GM21717 (cell line): ENCODE results near the gene RALGPS1.

Experiments
- ATAC-seq: cut with Tn5 transposase; IDR thresholded peaks from one replicate; pipeline ENCODE4 v1.9.1; 2021; ENCODE audit warnings: mild to moderate bottlenecking, moderate library complexity; ENCODE audit not compliant: unreplicated experiment

Gene RALGPS1

DNA sequence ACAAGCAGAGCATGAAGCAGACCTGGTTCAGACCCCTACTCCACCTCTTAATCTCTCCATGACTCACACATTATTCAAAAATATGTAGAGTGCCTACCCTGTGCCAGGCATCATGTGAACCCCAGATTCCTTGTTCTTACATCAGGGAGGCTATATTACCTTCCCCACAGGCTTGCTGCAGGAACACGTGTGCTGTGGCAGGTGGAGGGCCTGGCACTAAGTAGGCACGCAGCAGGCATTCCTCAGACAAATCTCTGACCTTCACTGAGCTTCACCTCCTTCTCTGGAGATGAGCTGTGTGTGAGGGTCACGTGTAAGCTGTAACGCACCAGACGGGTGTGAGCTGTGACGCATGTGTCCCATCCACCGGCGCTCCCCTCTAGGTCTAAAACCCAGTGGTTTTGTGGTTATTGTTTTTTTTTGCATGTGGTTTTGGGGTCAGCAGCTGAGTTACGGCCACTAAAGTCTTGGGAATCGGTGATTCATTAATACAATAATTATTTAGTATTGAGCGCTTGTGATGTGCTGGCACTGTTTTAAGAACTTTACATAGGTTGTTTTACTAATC is 177.5 kb downstream of the RALGPS1 start:
- no peak for ATAC-seq

DNA sequence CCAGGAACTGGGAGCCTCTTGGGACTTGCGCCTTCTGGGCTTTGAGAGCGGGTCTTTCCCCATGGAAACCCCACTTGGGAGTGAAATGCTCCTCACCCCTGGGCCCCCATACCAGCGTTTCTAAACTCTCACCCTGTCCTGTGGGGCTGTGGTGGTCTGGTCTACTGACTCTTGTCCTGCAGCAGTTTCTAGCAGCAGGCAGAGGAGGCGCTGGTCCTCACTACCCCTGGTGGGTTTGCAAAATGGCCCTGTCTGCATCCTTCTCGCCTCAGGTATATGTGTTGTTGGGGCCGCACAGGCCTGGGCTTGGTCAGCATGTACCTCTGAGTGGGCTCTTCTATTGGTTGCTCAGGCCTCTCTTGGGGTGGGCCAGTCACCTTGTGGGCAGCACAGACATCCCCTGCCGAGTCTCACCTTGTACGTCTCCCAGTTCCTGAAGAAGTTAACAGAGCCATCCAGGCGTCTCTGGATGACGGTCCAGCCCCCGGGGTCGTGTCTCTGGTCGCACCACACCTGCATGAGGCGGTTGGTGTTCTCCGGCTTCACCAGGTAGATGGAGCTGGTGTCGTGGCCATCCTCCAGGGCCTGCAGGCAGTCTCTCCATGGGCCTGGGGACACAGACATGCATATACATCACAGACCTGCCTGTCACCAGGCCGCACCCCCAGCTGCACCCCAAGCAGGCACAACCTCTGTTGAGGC is 178.9 kb downstream of the RALGPS1 start:
- no peak for ATAC-seq

DNA sequence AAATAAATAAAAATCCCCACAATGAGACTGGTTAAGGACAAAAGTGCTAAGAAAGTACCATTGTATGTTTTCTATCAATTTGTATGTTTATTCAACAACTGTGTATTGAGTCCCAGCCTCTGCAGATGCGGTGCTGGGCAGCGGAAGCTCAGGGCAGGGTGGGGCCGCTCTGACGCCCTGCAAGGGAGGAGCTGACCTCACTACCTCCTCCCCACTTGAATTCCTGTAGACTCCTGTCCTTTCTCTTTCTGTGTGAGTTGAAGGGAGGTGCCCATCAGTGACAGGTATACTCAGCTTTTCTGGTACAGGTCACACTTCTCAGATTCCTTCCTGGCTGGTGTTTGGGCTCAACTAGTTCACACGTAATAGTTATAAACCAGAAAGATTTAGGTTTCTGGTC is 180.8 kb downstream of the RALGPS1 start:
- ATAC-seq, result no peak

DNA sequence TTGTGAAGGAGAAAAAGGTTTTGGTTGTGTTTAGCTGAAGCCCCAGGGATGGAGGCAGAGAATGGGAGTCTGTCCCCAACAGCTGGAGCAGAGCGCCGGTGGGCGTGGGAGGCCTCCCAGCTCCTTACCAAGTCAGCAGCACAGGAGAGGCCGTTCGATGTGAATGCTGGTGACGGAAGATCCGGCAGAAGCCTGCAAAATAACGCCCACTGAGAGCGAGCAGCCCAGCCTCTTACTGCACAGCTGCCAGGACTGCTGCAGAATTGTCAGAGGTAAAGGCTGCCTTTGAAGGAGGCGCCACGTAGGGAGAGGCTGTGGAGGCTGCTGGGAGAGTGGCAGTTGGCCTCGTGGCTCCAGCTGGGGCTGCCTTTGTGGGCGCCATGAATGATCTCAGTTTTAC is 181.6 kb downstream of the RALGPS1 start:
- ATAC-seq, result no peak

DNA sequence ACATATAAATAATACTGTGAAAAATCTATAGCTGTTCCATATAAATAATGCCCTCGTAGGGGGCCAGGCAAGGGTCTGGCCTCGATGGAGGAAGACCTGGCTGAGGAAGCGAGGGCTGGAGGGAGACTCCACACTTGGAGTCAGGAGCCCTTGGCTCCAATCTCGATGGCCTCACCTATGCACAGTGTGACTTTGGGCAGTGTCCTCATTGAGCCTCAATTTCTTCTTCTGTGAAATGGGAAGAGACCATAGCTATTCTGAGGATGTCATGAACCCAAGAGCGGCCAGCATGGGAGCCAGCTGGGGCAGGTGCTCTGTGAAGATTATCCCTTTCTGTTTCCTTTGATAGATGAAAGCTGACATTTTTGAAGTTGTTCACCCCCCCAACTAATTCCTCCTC is 183.1 kb downstream of the RALGPS1 start:
- no peak for ATAC-seq

DNA sequence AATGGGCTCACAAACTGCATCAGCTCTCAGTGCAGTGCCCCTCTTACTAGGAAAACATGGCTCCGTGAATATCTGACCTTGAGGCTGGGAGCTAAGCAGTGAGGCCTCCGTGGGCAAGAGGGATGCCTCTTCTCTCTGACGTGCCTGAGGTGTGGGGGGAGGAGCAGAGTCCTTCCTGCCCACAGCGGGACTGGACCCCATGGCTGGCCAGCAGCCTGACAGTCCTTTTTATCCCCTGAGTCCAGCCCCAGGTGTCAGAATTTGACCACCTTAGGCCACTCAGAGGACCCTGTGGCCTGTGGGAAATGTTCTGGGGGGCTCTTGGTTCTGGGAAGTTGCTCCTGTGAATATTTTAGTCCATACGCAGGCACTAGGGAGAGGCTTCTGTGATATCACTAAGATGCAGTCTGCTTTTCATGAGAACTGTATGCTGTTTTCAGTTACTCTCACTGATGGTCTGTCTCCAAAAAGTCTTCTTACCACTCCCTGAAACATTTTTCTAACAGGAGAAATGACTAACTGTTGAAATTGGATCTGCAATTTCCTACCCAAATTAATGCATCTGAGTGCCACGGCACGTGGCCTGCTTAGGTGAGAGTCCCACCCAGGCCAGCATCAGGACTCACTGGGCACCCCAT is 184.5 kb downstream of the RALGPS1 start:
- no peak for ATAC-seq

DNA sequence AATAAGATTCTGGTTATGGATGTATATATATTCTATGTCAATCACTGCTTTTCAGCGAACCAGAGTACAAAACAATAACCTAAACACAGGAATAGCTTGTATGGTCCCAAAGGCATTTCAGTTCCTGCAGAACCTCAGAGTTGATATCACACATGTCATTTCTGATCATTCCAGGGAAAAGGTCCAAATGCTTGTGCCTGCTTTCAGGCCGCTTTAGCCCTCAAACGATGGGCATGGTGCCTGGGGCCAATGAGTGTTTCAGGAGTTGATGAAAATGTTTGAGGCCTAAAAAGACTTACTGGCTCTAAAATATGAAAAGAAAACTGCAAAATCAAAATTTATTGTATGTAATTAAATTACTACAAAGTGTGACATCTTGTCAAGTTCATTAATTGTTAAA is 185.1 kb downstream of the RALGPS1 start:
- no peak for ATAC-seq

DNA sequence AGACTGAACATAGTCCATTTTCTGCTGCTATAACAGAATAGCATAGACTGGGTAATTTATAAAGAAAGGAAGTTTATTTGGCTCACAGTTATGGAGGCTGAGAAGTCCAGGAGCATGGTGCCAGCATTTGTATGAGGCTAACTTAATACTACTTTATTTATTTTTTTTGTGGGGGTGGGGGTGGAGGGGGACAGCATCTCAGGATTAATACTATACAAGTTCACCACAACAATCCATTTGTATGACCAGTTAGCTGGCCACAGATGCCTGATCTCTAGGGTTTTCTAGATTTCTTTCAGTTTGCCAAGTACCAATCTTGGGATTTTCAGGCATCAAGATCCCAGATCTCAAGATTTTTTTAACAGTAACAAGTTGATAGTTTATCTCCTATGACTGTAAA is 187.6 kb downstream of the RALGPS1 start:
- ATAC-seq, result no peak

DNA sequence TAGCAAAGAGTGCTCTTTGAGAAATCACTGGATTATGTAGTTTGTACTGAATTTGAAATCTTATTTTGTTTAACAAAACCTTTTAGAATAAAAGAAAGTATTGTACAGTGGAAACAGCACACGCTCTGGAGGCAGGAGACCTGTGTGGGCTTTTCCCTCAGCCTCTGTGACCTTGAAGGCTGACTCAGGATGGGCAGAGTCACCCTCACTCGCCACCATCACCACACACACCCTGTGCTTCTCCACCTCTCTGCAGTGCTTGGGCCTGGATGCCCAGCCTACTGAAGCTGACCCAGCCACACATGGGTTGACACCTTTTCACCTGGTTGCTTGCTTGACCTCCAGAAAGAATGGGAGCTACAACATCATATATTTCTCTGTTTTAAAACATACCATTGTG is 188.2 kb downstream of the RALGPS1 start:
- ATAC-seq, result no peak

DNA sequence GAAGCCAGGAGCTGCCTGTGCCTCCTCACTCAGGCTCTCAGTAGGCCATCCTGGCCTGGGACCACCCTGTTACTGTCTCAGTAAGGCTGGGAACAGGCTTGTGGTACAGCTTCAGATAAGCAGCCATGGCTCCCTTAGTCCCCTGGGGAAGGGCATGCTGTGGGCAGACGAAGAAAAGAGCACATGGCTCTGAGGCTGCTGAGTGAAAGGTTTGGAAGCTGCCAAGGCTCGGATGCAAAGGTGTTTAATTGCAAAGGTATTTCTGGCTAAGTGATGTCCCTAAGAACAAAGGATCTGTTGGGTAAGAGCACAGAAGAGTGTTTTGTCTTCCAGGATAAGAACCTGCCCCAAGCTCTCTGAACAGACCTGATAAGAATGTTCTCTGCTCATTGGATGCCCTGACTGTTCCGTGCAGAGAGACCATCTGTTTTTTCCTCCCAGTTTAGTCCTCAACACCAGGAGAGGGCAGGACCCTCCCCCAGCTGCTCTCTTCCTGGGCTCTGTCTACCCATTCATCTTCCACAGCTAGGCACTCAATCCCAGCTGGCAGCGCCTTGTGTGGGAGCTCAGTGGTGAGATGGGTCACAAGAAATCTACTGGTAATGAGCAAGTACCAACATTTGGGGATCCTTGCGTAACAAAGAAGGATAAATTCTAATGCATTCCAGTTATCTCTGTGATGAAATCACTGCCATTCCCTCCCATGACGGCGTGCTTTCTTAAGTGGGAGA is 190.2 kb downstream of the RALGPS1 start:
- ATAC-seq, result no peak

DNA sequence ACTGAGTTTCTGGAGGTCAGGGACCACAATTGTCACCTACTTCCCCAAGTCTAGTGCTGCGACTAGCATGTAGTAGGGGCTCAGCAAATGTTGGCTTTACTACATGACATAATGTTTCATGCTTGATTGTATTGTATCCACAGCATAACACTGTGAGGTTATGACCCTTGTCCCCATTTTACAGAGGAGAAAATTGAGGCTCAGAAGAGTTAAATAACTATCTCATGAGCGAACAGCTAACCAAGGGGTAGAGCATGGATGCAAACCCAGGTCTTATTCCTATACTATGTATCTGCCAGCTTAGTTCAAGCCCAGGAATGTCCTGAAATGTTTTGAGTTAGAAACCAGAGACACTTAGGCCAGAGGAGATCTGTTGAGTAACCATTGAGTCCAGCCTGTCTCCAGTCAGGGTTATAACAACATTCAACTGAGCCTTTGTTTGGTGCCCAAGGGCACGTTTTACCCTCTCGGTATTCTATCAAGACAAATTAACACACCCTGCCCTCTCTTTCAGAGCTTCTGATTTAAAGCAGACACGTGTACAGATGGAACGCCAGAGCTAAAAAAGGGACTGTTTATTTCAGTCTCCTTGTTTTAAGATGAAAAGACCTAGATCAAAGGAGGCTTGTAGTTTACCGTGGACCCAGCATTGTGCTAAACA is 191.4 kb downstream of the RALGPS1 start:
- ATAC-seq, result no peak

DNA sequence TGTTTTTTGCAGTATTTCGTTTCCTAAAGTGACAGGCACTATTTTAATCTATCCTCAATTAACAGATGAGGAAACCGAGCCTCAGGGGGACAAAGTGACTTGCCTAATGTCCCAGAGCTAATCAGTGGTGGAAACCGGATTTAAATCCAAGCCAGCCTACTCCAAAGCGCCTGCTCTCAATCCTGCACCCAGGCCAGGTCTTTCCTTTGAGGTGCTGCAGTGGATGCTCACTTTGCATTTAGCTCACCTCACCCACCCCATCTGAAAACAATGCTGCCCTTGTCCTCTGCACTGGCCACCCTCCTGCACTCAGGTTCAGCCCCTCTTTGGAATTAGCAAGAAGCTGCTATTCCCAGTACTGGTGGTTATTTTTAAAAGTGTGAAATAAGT is 191.9 kb downstream of the RALGPS1 start:
- ATAC-seq, result no peak

DNA sequence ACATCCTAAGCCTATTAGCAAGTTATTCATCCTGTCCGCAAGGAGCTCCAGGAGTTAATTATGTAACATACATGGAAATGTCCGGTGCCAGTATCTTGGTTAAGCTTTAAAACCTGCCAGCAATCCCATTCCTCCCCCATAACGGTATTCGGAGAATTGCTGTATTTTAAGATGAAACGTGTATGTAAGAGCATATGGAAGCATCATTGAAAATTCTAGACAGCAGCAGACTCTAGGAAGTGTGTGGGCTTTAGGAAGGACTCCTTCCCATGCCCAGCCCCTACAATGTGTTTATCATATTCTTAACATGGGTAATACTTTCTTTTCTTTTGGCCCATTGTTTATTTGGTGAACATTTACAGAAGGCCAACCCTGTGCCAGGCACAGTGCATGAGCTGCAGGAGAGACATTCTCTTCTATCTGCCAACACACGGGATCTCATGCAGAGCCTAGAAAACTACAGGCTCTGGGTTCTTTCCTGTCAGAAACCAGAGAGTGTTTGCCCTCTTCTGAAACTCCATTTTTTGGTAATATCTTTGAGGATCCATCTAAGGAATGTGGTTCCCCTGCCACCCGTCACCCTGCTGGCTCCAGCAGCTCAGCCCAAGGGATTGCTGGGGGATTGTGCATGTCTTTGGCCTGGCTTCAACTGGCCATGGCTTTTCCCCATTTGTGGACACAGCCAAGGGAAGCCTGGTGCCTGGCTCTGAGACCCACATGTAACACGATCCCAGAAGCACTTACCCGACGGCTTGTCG is 192.8 kb downstream of the RALGPS1 start:
- ATAC-seq, result no peak

DNA sequence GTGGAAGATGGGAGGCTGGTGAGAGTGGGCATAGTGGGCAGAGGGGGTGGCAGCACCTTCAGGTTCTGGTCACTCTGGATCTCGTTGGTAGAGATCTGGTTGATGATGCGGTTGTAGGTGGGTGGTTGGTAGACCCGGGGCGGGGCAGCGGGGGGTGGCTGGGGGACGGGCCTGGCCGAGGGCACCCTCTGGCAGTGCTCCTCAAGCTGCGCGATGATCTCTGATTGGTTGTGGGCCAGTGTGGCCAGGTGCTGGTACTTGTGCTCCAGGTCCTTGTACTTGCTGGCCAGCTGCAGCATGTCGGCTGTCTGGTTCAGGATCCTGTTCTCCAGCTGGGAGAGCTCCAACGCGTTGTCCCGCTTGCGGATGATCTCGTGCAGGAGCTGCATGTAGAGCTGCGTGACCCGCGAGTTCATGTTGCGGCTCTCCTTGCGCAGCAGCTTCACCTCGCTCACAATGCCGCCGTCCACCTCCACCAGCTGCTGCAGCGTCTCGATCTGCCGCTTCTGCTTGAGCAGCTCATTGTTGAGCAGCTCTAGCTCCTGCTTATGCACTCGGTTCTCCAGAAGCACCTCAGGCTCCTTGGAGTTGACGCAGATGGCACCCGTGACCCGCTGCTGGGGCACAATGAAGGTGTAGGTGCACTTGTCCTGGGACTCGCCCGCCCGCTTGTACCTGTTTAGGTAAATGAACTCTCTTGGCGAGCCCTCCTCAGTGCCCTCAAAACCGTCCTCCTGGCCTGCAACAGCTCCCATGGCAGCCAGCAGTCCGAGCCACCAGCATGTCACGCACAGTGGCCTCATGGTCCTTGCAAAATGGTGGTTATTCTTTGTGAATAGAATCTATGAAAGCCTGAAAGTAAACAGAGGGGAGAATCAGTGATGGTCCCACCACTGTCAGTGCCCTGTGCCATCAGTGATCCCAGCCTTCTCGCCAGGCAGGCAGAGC is 193.6 kb downstream of the RALGPS1 start:
- no peak for ATAC-seq

DNA sequence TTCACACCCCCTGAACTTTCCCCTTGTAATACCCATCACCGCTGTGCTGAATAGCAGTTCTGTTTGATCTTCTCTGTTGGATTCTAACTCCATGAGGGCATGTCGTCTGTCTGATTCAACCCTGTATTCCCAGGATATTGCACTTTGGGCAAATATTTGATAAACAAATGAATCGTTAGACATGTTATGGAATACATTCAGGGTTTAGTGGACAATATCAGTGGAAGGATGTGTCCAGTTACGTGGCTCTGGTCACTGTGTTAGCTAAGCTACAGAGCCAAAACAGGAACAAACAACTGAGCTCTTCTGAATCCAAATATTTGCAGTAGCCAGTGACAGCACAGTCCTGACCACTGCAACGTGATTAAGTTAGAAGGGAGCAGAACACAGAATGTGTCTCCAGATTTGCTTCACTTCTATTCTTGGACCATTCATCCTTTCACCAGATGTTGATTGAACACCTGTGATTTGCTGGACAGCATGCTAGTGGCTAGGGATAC is 194.7 kb downstream of the RALGPS1 start:
- no peak for ATAC-seq

DNA sequence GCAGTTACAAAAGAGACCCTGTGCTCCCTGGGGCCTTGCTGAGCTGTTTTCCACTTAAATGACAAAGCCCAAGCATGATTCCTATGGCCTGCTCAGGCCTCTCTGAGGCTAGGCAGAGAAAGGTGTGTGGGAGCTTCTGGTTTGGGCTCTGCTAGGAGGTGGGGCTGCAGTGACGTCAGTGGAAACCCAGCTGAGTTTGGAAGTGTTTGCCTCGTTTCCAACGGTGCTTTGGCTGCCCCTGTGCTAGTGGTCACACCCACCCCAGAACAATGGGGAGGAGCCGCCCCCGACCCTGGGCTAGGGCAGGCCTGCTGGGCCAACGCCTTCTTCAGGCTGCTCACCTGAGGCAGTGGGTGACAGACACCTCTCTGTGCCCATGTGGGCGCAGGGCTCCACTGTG is 197.5 kb downstream of the RALGPS1 start:
- ATAC-seq, result no peak

DNA sequence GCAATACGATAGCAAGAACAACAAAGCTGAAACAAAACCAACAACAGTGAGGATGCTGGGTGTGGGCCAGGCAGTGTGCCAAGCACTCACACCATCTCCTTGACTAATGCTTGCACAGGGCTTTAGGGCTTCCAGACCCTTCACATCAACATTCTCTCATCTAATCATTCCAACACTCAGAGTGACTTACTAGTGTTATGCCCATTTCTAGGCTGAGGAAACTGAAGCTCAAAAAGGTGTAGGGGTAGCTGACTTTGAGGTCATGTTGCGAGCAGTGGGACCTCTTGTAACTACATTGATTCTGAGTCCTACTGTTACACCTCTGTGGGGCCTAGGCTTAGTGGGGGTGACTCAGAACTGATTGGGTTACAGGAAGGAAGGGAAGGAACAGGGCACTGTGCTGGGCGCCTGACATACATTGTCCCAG is 198.2 kb downstream of the RALGPS1 start:
- no peak for ATAC-seq

DNA sequence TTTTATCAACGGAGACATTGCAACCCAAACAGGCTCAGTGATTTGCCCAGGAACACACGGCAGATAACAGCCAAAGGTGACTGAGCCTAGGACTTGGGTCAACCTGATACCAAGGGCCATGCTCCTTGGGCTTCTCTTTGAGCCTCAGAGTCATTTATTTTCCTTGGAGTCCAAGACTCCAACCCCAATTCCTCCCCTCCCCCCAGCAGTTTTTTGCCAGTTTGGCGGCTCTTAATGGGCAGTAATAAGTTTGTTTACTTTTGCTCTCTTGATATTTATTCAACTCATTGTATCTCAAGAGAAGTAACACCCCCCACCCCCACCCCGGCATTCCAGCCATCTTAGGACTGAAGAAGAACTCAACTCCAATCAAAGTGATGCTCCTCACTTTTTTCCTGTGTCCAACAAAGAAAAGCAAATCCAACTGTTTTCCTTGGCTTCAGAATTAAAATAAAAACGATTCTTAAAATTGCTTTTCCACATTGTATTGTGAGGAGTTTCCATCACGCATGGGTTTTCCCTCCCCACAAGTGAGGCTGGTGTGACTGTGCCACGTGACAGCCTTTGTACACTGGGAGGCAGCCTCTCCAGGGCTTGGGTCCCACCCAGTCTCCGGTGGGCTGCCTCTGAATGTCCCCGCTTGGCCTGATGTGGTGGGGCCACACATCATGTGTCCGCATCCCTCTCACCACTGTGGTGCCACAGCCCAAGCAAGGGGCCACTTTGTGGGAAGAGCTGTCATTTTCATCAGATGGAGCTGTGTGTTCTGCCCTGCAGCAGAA is 198.8 kb downstream of the RALGPS1 start:
- ATAC-seq, result no peak

DNA sequence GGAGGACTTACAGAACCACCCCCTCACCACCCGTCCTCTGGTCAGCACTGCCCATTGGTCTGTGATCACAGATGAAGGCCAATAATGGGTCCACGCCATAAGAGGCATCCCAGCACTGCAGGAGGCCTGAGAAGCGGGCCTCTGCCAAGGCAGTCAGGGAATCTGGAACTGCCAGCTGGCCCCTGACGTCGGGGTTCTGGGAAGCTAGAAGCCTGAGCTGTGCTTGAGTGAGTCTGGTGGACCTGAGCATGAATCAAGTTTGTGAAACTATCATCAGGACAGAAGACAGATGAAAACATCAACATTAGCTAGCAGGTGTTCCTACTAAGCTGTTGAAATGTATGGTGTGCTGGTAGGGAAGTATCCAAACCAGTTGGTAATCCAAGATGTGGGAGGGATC is 200.0 kb downstream of the RALGPS1 start:
- no peak for ATAC-seq
